ENCODE results near the gene CTNNA2.

GRCh38 chr2:79861059-79861374 is 348.2 kb downstream of the CTNNA2 start:
- TF ChIP-seq RFX5 (IDR thresholded peaks at IDR 0.05; ENCODE audit: low read length) = no peak
- no peak for TF ChIP-seq GABPA (IDR thresholded peaks at IDR 0.05; ENCODE audit: low read depth)
- TF ChIP-seq RCOR1 (IDR thresholded peaks at IDR 0.05; ENCODE audit: low read length) = no peak
- no peak for TF ChIP-seq POLR2AphosphoS5 (IDR thresholded peaks at IDR 0.05; ENCODE audit: low read depth, low read length)
- TF ChIP-seq, protein P1, sequence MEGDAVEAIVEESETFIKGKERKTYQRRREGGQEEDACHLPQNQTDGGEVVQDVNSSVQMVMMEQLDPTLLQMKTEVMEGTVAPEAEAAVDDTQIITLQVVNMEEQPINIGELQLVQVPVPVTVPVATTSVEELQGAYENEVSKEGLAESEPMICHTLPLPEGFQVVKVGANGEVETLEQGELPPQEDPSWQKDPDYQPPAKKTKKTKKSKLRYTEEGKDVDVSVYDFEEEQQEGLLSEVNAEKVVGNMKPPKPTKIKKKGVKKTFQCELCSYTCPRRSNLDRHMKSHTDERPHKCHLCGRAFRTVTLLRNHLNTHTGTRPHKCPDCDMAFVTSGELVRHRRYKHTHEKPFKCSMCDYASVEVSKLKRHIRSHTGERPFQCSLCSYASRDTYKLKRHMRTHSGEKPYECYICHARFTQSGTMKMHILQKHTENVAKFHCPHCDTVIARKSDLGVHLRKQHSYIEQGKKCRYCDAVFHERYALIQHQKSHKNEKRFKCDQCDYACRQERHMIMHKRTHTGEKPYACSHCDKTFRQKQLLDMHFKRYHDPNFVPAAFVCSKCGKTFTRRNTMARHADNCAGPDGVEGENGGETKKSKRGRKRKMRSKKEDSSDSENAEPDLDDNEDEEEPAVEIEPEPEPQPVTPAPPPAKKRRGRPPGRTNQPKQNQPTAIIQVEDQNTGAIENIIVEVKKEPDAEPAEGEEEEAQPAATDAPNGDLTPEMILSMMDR (IDR thresholded peaks at IDR 0.05) = no peak
- TF ChIP-seq SIN3A (IDR thresholded peaks at IDR 0.05; ENCODE audit: borderline replicate concordance, low read depth, low read length) = no peak
- TF ChIP-seq, protein P2, sequence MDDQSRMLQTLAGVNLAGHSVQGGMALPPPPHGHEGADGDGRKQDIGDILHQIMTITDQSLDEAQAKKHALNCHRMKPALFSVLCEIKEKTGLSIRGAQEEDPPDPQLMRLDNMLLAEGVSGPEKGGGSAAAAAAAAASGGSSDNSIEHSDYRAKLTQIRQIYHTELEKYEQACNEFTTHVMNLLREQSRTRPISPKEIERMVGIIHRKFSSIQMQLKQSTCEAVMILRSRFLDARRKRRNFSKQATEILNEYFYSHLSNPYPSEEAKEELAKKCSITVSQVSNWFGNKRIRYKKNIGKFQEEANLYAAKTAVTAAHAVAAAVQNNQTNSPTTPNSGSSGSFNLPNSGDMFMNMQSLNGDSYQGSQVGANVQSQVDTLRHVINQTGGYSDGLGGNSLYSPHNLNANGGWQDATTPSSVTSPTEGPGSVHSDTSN (IDR thresholded peaks at IDR 0.05) = no peak
- TF ChIP-seq NRF1 (IDR thresholded peaks at IDR 0.05; ENCODE audit: low read depth, low read length) = no peak
- TF ChIP-seq MEF2A (IDR thresholded peaks at IDR 0.05; ENCODE audit: borderline replicate concordance, low read depth) = no peak
- no peak for TF ChIP-seq TAF1 (IDR thresholded peaks at IDR 0.05; ENCODE audit: borderline replicate concordance, low read depth, low read length)
- no peak for TF ChIP-seq RAD21 (IDR thresholded peaks at IDR 0.05; ENCODE audit: low read length)
- TF ChIP-seq, protein P3, sequence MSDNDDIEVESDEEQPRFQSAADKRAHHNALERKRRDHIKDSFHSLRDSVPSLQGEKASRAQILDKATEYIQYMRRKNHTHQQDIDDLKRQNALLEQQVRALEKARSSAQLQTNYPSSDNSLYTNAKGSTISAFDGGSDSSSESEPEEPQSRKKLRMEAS (IDR thresholded peaks at IDR 0.05; ENCODE audit: low read depth) = no peak

Data from SK-N-SH (cell line).